H1 (cell line): Measurements from ENCODE around the gene LEFTY2. TPM values are rescaled to one million over a fixed set of nuclear protein-coding genes. Genes with fewer than 3 reads are reported as not detected.

Experiments
- CTCF ChIA-PET: fragments of 300-600 bp; sonication (Branson Sonifier 250); formaldehyde crosslinking; loops from one replicate; lab custom pipeline; 2021; ENCODE audit not compliant: partially characterized antibody; lab: Charles Lee
- POLR2A ChIA-PET: fragments of 300-600 bp; sonication (Branson Sonifier 250); formaldehyde crosslinking; loops from one replicate; lab custom pipeline; 2021; ENCODE audit warnings: inconsistent platforms; ENCODE audit not compliant: partially characterized antibody; lab: Charles Lee
- DNase-seq, 2 experiments: peaks; one replicate each; pipeline versions ENCODE4 v3.0.0 to v3.0.0-alpha.2; 2010 to 2022; ENCODE audit warnings: low spot score in 2 of 2, low read depth in 1 of 2, mixed read lengths in 1 of 2
- FAIRE-seq: peaks from 2 replicates; lab custom pipeline; 2011; peaks lifted over from hg19 to GRCh38; lab: Jason Lieb, UNC
- H2AFZ ChIP-seq: 2 replicates; pipeline ENCODE4 v1.8.1; 2012; ENCODE audit warnings: low read length, inconsistent platforms
- H2AK5ac ChIP-seq: 2 replicates; pipeline ENCODE4 v1.6.1; 2013; ENCODE audit warnings: low read depth, low read length
- H2BK120ac ChIP-seq: replicated peaks from 2 replicates; pipeline ENCODE3; 2013; ENCODE audit warnings: low read depth, low read length, inconsistent platforms
- H2BK12ac ChIP-seq: 2 replicates; pipeline ENCODE4 v1.6.1; 2013; ENCODE audit warnings: low read depth, low read length
- H2BK15ac ChIP-seq: 2 replicates; pipeline ENCODE4 v1.6.1; 2013; ENCODE audit warnings: low read length
- H2BK20ac ChIP-seq: 2 replicates; pipeline ENCODE4 v1.6.1; 2013; ENCODE audit warnings: low read length
- H2BK5ac ChIP-seq: 2 replicates; pipeline ENCODE4 v1.6.1; 2013; ENCODE audit warnings: low read depth, low read length
- H3K14ac ChIP-seq: 2 replicates; pipeline ENCODE4 v1.6.1; 2013; ENCODE audit warnings: inconsistent platforms; ENCODE audit not compliant: insufficient read length
- H3K18ac ChIP-seq: 2 replicates; pipeline ENCODE4 v1.6.1; 2013; ENCODE audit warnings: low read length; ENCODE audit errors: extremely low read depth
- H3K23ac ChIP-seq: 2 replicates; pipeline ENCODE4 v1.6.1; 2013; ENCODE audit warnings: inconsistent platforms; ENCODE audit not compliant: insufficient read length
- H3K23me2 ChIP-seq: 2 replicates; pipeline ENCODE4 v1.6.1; 2013; ENCODE audit warnings: low read depth, low read length
- H3K27ac ChIP-seq: 2 replicates; pipeline ENCODE4 v1.6.1; 2011; ENCODE audit warnings: low read depth, low read length, inconsistent platforms
- H3K27me3 ChIP-seq, 4 experiments: replicated peaks in 1 of 4; 1 replicate in 1 of 4; 2 replicates in 3 of 4; pipeline versions ENCODE4 v1.6.1 to v1.8.1; 2011 to 2013; ENCODE audit warnings: low read length in 3 of 4, mild to moderate bottlenecking in 3 of 4, inconsistent platforms in 2 of 4, mixed read lengths in 2 of 4, moderate library complexity in 1 of 4; ENCODE audit not compliant: control insufficient read depth in 3 of 4, insufficient read depth in 3 of 4; ENCODE audit errors: extremely low read depth in 1 of 4
- H3K36me3 ChIP-seq, 4 experiments: 2 replicates each; pipeline versions ENCODE4 v1.6.1 to v1.8.1; 2011 to 2013; ENCODE audit warnings: mild to moderate bottlenecking in 4 of 4, low read length in 3 of 4, moderate library complexity in 2 of 4, control low read depth in 1 of 4, inconsistent platforms in 1 of 4; ENCODE audit not compliant: insufficient read depth in 4 of 4, control insufficient read depth in 2 of 4
- H3K4ac ChIP-seq: replicated peaks from 2 replicates; pipeline ENCODE3; 2013; ENCODE audit warnings: low read length, low read depth, mixed read lengths, inconsistent platforms; ENCODE audit not compliant: insufficient read length
- H3K4me1 ChIP-seq, 4 experiments: replicated peaks in 1 of 4; 1 replicate in 1 of 4; 2 replicates in 3 of 4; pipeline versions ENCODE4 v1.6.1 to v1.8.1; 2011 to 2013; ENCODE audit warnings: low read length in 3 of 4, inconsistent platforms in 2 of 4, mixed read lengths in 1 of 4; ENCODE audit not compliant: insufficient read depth in 4 of 4, control insufficient read depth in 3 of 4
- H3K4me2 ChIP-seq, 2 experiments: 2 replicates each; pipeline versions ENCODE4 v1.6.1 to v1.8.1; 2011 to 2013; ENCODE audit warnings: low read depth in 2 of 2, low read length in 2 of 2, control low read depth in 1 of 2, inconsistent platforms in 1 of 2, mild to moderate bottlenecking in 1 of 2; ENCODE audit not compliant: insufficient read depth in 1 of 2
- H3K4me3 ChIP-seq, 4 experiments: fragments of 200-600, 300-600 bp in 1 of 4; sonication (generic), shearing (Covaris generic), sonication (Bioruptor Twin) in 1 of 4; 2 replicates each; pipeline versions ENCODE4 v1.5.1 to v1.8.1; 2011 to 2016; ENCODE audit warnings: low read length in 4 of 4, low read depth in 3 of 4, control low read depth in 2 of 4, inconsistent platforms in 2 of 4, mild to moderate bottlenecking in 2 of 4, mixed read lengths in 1 of 4, moderate library complexity in 1 of 4; ENCODE audit not compliant: insufficient read depth in 2 of 4; ENCODE audit errors: extremely low read depth in 1 of 4
- H3K56ac ChIP-seq: replicated peaks from 2 replicates; pipeline ENCODE3; 2013; ENCODE audit warnings: low read depth, mild to moderate bottlenecking, mixed read lengths, low read length, inconsistent platforms; ENCODE audit not compliant: insufficient read length
- H3K79me1 ChIP-seq: 2 replicates; pipeline ENCODE4 v1.6.1; 2013; ENCODE audit warnings: low read depth, low read length, control low read depth
- H3K79me2 ChIP-seq, 2 experiments: 2 replicates each; pipeline versions ENCODE4 v1.6.1 to v1.8.1; 2012 to 2013; ENCODE audit warnings: low read length in 2 of 2, mild to moderate bottlenecking in 2 of 2, inconsistent platforms in 1 of 2; ENCODE audit not compliant: insufficient read depth in 2 of 2, control insufficient read depth in 1 of 2
- H3K9ac ChIP-seq, 4 experiments: replicated peaks in 1 of 4; 1 replicate in 1 of 4; 2 replicates in 3 of 4; pipeline versions ENCODE4 v1.6.1 to v1.8.1; 2011 to 2013; ENCODE audit warnings: low read depth in 3 of 4, low read length in 3 of 4, control low read depth in 2 of 4, mild to moderate bottlenecking in 2 of 4, moderate library complexity in 2 of 4, inconsistent platforms in 1 of 4; ENCODE audit errors: extremely low read depth in 1 of 4
- H3K9me3 ChIP-seq, 2 experiments: 2 replicates each; pipeline versions ENCODE4 v1.6.1 to v1.8.1; 2012 to 2013; ENCODE audit warnings: mild to moderate bottlenecking in 2 of 2, moderate library complexity in 2 of 2, control low read depth in 1 of 2, inconsistent platforms in 1 of 2, low read depth in 1 of 2, low read length in 1 of 2, mixed read lengths in 1 of 2; ENCODE audit not compliant: insufficient read depth in 2 of 2
- H4K20me1 ChIP-seq, 2 experiments: replicated peaks in 1 of 2; 2 replicates each; pipeline versions ENCODE3 to v1.8.1; 2011 to 2013; ENCODE audit warnings: inconsistent platforms in 2 of 2, low read length in 2 of 2, mild to moderate bottlenecking in 1 of 2; ENCODE audit not compliant: insufficient read depth in 2 of 2, control insufficient read depth in 1 of 2
- H4K5ac ChIP-seq: 2 replicates; pipeline ENCODE4 v1.6.1; 2013; ENCODE audit warnings: low read length, low read depth, mixed read lengths, inconsistent platforms; ENCODE audit not compliant: insufficient read length
- H4K8ac ChIP-seq: 2 replicates; pipeline ENCODE4 v1.8.0; 2013; ENCODE audit warnings: mild to moderate bottlenecking, moderate library complexity, low read length, inconsistent platforms; ENCODE audit not compliant: insufficient read depth; ENCODE audit errors: extremely low read depth
- H4K91ac ChIP-seq: replicated peaks from 2 replicates; pipeline ENCODE3; 2013; ENCODE audit warnings: low read length, mixed read lengths, inconsistent platforms; ENCODE audit not compliant: insufficient read length
- EZH2 ChIP-seq: fragments of 200-600 bp; sonication (generic); IDR thresholded peaks from 2 replicates; pipeline ENCODE4 v1.7.1; 2012; ENCODE audit warnings: low read depth, mild to moderate bottlenecking, moderate library complexity, low read length, inconsistent platforms; ENCODE audit not compliant: severe bottlenecking
- HDAC2 ChIP-seq, 2 experiments: fragments of 300-600 bp in 1 of 2; sonication (generic) in 1 of 2; IDR thresholded peaks; 2 replicates each; pipeline ENCODE4 v1.6.1; 2011 to 2012; ENCODE audit warnings: low read depth in 2 of 2, low read length in 2 of 2, mild to moderate bottlenecking in 2 of 2, moderate library complexity in 2 of 2, borderline replicate concordance in 1 of 2, inconsistent platforms in 1 of 2
- HDAC6 ChIP-seq: IDR thresholded peaks from one replicate; pipeline ENCODE4 v1.7.1; 2012; ENCODE audit warnings: low read depth, mild to moderate bottlenecking, inconsistent platforms, low read length, moderate library complexity
- NRF1 ChIP-seq: IDR thresholded peaks from 2 replicates; pipeline ENCODE4 v1.6.1; 2011; ENCODE audit warnings: mild to moderate bottlenecking, low read depth, low read length, improper control_type of control experiment
- POLR2A ChIP-seq, 2 experiments: IDR thresholded peaks; 1 replicate in 1 of 2; 2 replicates in 1 of 2; pipeline ENCODE4 v1.6.1; 2011; ENCODE audit warnings: low read depth in 2 of 2, low read length in 2 of 2, mild to moderate bottlenecking in 2 of 2; ENCODE audit errors: control extremely low read depth in 1 of 2
- RFX5 ChIP-seq: IDR thresholded peaks from 2 replicates; pipeline ENCODE4 v1.6.1; 2011; ENCODE audit warnings: low read depth, low read length, improper control_type of control experiment, borderline replicate concordance
- RNF2 ChIP-seq: fragments of 200-900, 300-1000 bp; sonication (generic); IDR thresholded peaks from 2 replicates; pipeline ENCODE4 v1.7.1; 2016; ENCODE audit warnings: borderline replicate concordance, low read depth, mild to moderate bottlenecking, antibody characterized with exemption, low read length; ENCODE audit not compliant: poor library complexity, severe bottlenecking; ENCODE audit errors: missing control alignments
- SAP30 ChIP-seq: fragments of 300-600 bp; sonication (generic); IDR thresholded peaks from 2 replicates; pipeline ENCODE4 v1.7.1; 2012; ENCODE audit warnings: low read length, moderate library complexity, mild to moderate bottlenecking, inconsistent platforms; ENCODE audit not compliant: insufficient read depth, insufficient replicate concordance
- SIN3A ChIP-seq, 2 experiments: IDR thresholded peaks in 1 of 2; conservative IDR thresholded peaks in 1 of 2; 2 replicates each; pipeline ENCODE4 v1.6.1; 2011 to 2012; ENCODE audit warnings: low read length in 2 of 2, improper control_type of control experiment in 1 of 2, low read depth in 1 of 2, mild to moderate bottlenecking in 1 of 2
- SP1 ChIP-seq: IDR thresholded peaks from 2 replicates; pipeline ENCODE4 v1.6.1; 2011; ENCODE audit warnings: low read depth, low read length
- TEAD4 ChIP-seq: IDR thresholded peaks from 2 replicates; pipeline ENCODE4 v1.6.1; 2012; ENCODE audit warnings: low read depth, low read length, inconsistent platforms, mixed read lengths
- WGBS, 2 experiments: shearing (Covaris generic) in 1 of 2; methylation state at CpG; one replicate each; pipeline versions ENCODE4 v1.1.6 to v1.1.7; 2013 to 2015; ENCODE audit warnings: low lambda C conversion rate in 2 of 2, mixed read lengths in 2 of 2, inconsistent platforms in 1 of 2, low coverage in 1 of 2, missing lambda C conversion rate in 1 of 2; ENCODE audit not compliant: insufficient replicate concordance in 2 of 2, insufficient coverage in 1 of 2, insufficient read length in 1 of 2; ENCODE audit errors: extremely low coverage in 1 of 2, missing lambda C conversion rate in 1 of 2; 5-methylcytosine and 5-hydroxymethylcytosine counted together
- polyA plus RNA-seq, 7 experiments: library from polyadenylated mRNA; depleted of rRNA in 3 of 7; stranded (reverse) in 5 of 7; unstranded in 2 of 7; fragments of >200 nt in 5 of 7; fragments of 200-250 nt in 2 of 7; gene quantifications; 1 replicate in 5 of 7; 2 replicates in 1 of 7; 4 replicates in 1 of 7; pipeline versions ENCODE4 v1.2.1 to v1.2.3, GENCODE V29; 2011 to 2013; ENCODE audit warnings: missing spikeins in 2 of 7, mixed read lengths in 2 of 7
- total RNA-seq: library from RNA; stranded (reverse); fragmentation: NEBNext Ultra II Directional; extraction: Animal tissue kit (Norgen Biotek cat#: 25700); gene quantifications from 2 replicates; pipeline ENCODE4 v1.2.1, GENCODE V29; 2021

Gene LEFTY2
- total and polyA plus RNA-seq, 2 of the 8 experiments (the other 6 are each of a cell fraction or from before 2014, with no cell fraction given) = 2.6 to 4.3 TPM

DNA sequence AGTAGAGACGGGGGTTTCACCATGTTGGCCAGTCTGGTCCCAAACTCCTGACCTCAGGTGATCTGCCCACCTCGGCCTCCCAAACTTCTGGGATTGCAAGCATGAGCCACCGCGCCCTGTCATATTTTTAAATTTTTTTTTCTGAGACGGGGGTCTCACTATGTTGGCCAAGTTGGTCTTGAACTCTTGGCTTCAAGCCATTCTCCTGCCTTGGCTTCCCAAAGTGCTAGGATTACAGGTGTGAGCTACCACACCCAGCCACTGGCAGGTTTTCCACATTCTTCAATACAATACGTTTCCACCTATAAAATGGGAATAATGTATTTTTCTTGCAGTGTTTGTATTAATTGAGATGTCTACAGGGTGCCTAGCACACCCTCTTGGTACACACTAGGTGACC, 48.7 kb downstream of the LEFTY2 start:
- H4K20me1 ChIP-seq = no peaks in the 10 kb centered on the region
- TF ChIP-seq POLR2A (IDR thresholded peaks at IDR 0.05; ENCODE audit: control extremely low read depth in 1 of 2, low read depth in 2 of 2, low read length in 2 of 2) (no peak), HDAC6 (no peak), NRF1 (no peak), SAP30 (no peak), SIN3A (conservative IDR thresholded peaks at IDR 0.05 in 1 of 2, IDR thresholded peaks at IDR 0.05 in 1 of 2; ENCODE audit: low read depth in 1 of 2, low read length in 2 of 2) (no peak), RFX5 (no peak), TEAD4 (no peak), EZH2 (no peak), RNF2 (no peak), SP1 (no peak), HDAC2 (IDR thresholded peaks at IDR 0.05; ENCODE audit: borderline replicate concordance in 1 of 2, low read depth in 2 of 2, low read length in 2 of 2) (no peak)
- H3K14ac ChIP-seq = no peak overlapping the region
- no peak overlapping the region for H2BK20ac ChIP-seq
- H3K4ac ChIP-seq = no peak overlapping the region
- no peak overlapping the region for H3K18ac ChIP-seq
- no peak overlapping the region for H3K56ac ChIP-seq
- H2BK5ac ChIP-seq = no peak overlapping the region
- no peaks in the 10 kb centered on the region for H3K79me2 ChIP-seq
- H4K5ac ChIP-seq = no peak overlapping the region
- H4K91ac ChIP-seq = no peak overlapping the region
- no peak overlapping the region for H3K4me2 ChIP-seq
- CTCF ChIA-PET = interaction anchor here (0.9 to 21.3 kb wide), 4 partner anchors 11 to 71 kb away, joined by 3 to 406 read pairs (median 42); no protein-coding TSS in a partner anchor
- no peak for FAIRE-seq
- no peak overlapping the region for H2AFZ ChIP-seq
- no peak overlapping the region for H3K23ac ChIP-seq
- H3K27ac ChIP-seq = no peak overlapping the region
- no peak overlapping the region for H2BK15ac ChIP-seq
- no peak overlapping the region for H2AK5ac ChIP-seq
- H3K27me3 ChIP-seq = peaks cover 0 to 10% (median 5%) of the 10 kb centered on the region in 4 experiments; a peak in 4 of 7 replicates
- POLR2A ChIA-PET = interaction anchor here (5.7 kb wide), 1 partner anchor 11 kb away, joined by 27 read pairs; the partner anchor contains the start of gene TMEM63A
- H3K4me3 ChIP-seq = no peak overlapping the region
- H4K8ac ChIP-seq = no peak overlapping the region
- 95% methylated on average over 6 of the region's 6 CpGs; no CpG with 5 or more reads in 1 of the 2 experiments for WGBS, 2 experiments
- no peak for DNase-seq
- H2BK12ac ChIP-seq = no peak overlapping the region
- no peak overlapping the region for H3K9ac ChIP-seq
- H3K9me3 ChIP-seq = no peaks in the 10 kb centered on the region
- H2BK120ac ChIP-seq = no peak overlapping the region
- H3K4me1 ChIP-seq = peaks cover 10 to 39% (median 19%) of the 10 kb centered on the region in 4 experiments
- H3K23me2 ChIP-seq = no peaks in the 10 kb centered on the region; the same call in 1 of the 2 replicates
- no peaks in the 10 kb centered on the region for H3K79me1 ChIP-seq
- H3K36me3 ChIP-seq = no peaks in the 10 kb centered on the region
